Measurements from ENCODE around the gene TRAF2. TPM values are rescaled to one million over a fixed set of nuclear protein-coding genes. Genes with fewer than 3 reads are reported as not detected.
A peak's percentile ranks its signal among the peaks of the same experiment; 100 is the strongest.

TRAF2 gene
- total and polyA plus RNA-seq, 12 donors: 5.4 to 17.0 (median 10.1) TPM

DNA sequence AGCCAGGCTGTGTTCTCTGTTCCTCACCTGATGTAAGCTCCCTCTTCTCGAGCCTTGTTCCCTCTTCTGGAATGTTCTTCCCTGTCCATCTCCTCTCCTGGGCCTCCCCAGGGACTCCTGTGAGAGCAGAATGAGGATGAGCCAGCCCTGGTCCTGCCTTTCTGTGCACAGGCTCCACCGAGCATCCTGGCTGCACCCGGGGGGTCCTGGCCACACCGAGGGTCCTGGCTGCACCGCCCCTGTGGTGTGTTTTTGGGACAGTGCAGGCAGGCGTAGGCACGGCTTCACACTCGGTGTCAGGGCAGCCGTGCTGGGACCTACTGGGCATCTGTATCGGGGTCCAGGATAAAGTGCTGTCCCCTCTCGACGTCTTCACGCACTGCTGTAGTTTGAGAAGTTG is 40.4 kb downstream of the TRAF2 start:
- TF ChIP-seq, protein P1, sequence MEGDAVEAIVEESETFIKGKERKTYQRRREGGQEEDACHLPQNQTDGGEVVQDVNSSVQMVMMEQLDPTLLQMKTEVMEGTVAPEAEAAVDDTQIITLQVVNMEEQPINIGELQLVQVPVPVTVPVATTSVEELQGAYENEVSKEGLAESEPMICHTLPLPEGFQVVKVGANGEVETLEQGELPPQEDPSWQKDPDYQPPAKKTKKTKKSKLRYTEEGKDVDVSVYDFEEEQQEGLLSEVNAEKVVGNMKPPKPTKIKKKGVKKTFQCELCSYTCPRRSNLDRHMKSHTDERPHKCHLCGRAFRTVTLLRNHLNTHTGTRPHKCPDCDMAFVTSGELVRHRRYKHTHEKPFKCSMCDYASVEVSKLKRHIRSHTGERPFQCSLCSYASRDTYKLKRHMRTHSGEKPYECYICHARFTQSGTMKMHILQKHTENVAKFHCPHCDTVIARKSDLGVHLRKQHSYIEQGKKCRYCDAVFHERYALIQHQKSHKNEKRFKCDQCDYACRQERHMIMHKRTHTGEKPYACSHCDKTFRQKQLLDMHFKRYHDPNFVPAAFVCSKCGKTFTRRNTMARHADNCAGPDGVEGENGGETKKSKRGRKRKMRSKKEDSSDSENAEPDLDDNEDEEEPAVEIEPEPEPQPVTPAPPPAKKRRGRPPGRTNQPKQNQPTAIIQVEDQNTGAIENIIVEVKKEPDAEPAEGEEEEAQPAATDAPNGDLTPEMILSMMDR (IDR thresholded peaks at IDR 0.05): no peak
- Histone ChIP-seq H3K36me3 (peaks cover 0 to 50% (median 4%) of the 10 kb centered on the region in 9 donors), H3K4me1 (peaks cover 29 to 85% (median 70%) of the 10 kb centered on the region in 9 donors), H3K27ac (peak overlapping the region in 1 of 10 donors; percentile 55), H3K4me3 (no peak overlapping the region), H3K9me3 (peaks cover 0 to 4% (median 0%) of the 10 kb centered on the region in 11 donors), H3K27me3 (no peaks in the 10 kb centered on the region)
- WGBS, 2 donors: 96% methylated on average over 13 of the region's 13 CpGs
- intact Hi-C loops (cut with DNase I): loop anchor here in 5 of 10 donors (5.0 to 10.0 kb wide), 3 partner anchors 39 to 79 kb away; partner anchors contain the start of genes PHPT1 (in 3 of the 5), TRAF2 (in 2 of the 5) and EDF1 (in 1 of the 5)
- DNase-seq (no peak), ATAC-seq (no peak)

DNA sequence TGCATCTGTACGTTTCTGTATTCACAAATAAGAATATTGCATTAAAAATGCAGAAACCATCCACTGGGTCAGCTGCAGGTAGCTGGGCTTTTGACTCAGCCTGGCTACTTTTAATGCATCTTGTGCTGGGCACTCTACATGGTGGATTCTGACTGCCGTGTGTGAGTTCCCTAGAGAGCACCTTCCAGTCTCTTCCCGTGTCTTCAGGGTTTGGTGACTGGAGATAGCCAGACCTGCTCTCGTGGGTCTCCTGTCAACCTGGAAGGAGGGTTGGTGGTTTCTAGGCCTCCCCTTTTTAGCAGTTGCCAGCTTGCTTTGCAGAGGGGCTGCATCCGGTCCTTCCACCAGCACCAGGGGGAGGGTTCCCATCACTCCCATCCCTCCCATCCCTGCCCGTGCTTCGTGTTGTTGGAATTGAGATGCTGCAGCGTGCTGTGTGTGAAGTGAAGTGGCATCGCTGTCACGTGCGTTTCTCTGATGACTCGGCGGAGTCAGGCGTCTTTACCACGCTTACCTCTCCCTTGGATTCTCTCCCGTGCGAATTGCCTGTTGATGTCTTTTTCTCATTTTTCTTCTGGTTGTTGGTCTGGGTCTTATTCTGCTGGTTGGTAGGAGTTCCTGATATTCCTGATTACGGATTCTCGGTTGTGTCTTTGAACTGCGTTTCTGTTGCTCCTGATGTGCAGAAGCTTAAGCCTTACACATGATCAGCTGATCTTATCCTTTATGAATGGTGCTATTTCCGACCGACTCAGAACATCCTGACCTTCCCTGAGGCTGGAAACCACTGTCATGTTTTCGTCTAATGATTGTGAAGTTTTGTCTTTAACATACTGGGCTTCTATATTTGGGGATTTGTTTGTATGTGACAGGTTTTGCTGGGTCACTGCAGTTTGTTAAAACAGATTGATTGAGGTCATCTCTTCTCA is 41.3 kb downstream of the TRAF2 start:
- H3K36me3 ChIP-seq: peaks cover 0 to 44% (median 4%) of the 10 kb centered on the region in 9 donors
- H3K27me3 ChIP-seq: no peaks in the 10 kb centered on the region
- DNase-seq (no peak), ATAC-seq (peak in 4 of 8 donors; percentile 21 to 45 (median 39))
- peaks cover 23 to 79% (median 65%) of the 10 kb centered on the region in 9 donors for H3K4me1 ChIP-seq
- peak overlapping the region in 4 of 10 donors; percentile 2 to 14 (median 10) for H3K4me3 ChIP-seq
- 68 to 69% methylated on average over 23 of the region's 23 CpGs for WGBS, 2 donors
- TF ChIP-seq, protein P1 (IDR thresholded peaks at IDR 0.05): no peak
- H3K9me3 ChIP-seq: peaks cover 0 to 4% (median 0%) of the 10 kb centered on the region in 11 donors
- intact Hi-C loops (cut with DNase I): loop anchor here in 5 of 10 donors (5.0 to 10.0 kb wide), 3 partner anchors 40 to 80 kb away; partner anchors contain the start of genes PHPT1 (in 3 of the 5), TRAF2 (in 2 of the 5) and EDF1 (in 1 of the 5)
- peak overlapping the region; percentile 43 to 91 (median 84) for H3K27ac ChIP-seq

DNA sequence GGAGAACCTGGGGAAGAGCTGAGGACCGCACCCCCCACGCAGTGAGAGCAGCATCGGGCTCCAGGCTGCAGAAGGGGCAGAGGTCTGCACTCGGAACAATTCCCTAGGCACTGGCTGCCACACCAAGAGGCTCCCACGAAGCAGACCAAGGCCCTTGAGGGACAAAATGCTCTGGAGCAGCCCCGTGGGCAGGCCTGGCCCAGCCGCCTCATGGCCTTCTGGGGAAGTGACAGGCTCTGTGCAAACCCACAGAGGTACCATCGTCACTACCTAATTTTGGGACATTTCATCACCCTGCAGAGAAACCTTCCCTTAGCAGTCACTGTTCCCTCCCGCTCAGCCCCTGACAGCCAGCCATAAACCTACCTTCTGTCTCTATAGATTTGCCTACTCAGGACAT is 42.3 kb downstream of the TRAF2 start:
- WGBS, 2 donors: 47 to 60% methylated on average over 9 of the region's 9 CpGs
- H3K9me3 ChIP-seq: peaks cover 0 to 4% (median 0%) of the 10 kb centered on the region in 11 donors
- TF ChIP-seq, protein P1 (IDR thresholded peaks at IDR 0.05): peak in 5 of 9 donors; percentile 6 to 43 (median 22)
- no peaks in the 10 kb centered on the region for H3K27me3 ChIP-seq
- ATAC-seq (peak; percentile 63 to 93 (median 84)), DNase-seq (peak; percentile 42 to 70)
- intact Hi-C loops (cut with DNase I): loop anchor here in 5 of 10 donors (5.0 to 10.0 kb wide), 3 partner anchors 41 to 81 kb away; partner anchors contain the start of genes PHPT1 (in 3 of the 5), TRAF2 (in 2 of the 5) and EDF1 (in 1 of the 5)
- peak overlapping the region; percentile 43 to 91 (median 84) for H3K27ac ChIP-seq
- peaks cover 19 to 69% (median 58%) of the 10 kb centered on the region in 9 donors for H3K4me1 ChIP-seq
- peaks cover 0 to 40% (median 4%) of the 10 kb centered on the region in 9 donors for H3K36me3 ChIP-seq
- H3K4me3 ChIP-seq: peak overlapping the region in 4 of 10 donors; percentile 8 to 14 (median 12)

DNA sequence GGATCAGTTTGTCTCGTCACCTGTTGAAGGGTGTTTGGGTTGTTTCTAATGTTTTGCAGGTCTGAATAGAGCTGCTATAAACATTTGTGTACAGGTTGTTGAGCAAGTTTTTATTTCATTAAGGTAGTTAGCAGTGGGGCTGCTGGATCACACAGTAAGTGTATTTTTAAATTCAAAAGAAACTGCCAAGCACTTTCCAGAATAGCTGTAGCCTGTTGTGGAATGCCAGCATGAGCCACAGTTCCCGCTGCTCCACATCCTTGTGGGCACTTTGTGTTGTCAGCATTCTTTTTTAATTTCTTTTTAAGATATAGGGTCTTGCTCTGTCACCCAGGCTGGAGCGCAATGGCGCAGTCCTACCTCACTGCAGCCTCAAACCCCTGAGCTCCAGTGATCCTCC is 43.7 kb downstream of the TRAF2 start:
- Histone ChIP-seq H3K36me3 (peaks cover 0 to 28% (median 4%) of the 10 kb centered on the region in 9 donors), H3K27ac (peak overlapping the region; percentile 6 to 89 (median 84)), H3K4me1 (peaks cover 16 to 55% (median 47%) of the 10 kb centered on the region in 9 donors), H3K4me3 (no peak overlapping the region), H3K9me3 (peaks cover 0 to 4% (median 0%) of the 10 kb centered on the region in 11 donors), H3K27me3 (no peaks in the 10 kb centered on the region)
- 78 to 84% methylated on average over 4 of the region's 4 CpGs for WGBS, 2 donors
- ATAC-seq: peak in 5 of 8 donors; percentile 29 to 52 (median 41)
- intact Hi-C loops (cut with DNase I): loop anchor here in 1 of 10 donors (10.0 kb wide), 1 partner anchor 45 kb away; the partner anchor contains the start of gene TRAF2
- TF ChIP-seq, protein P1 (IDR thresholded peaks at IDR 0.05): no peak
- no peak for DNase-seq
